Esophagus squamous epithelium (tissue), 4 donors: ENCODE data around the gene RGS7.

Experiments used
- POLR2A ChIP-seq, 4 donors: fragments of 450-650 bp; IDR thresholded peaks; one replicate each; pipeline ENCODE4 v1.6.1; 2017; ENCODE audit warnings: antibody characterized with exemption in 4 of 4, mild to moderate bottlenecking in 4 of 4, moderate library complexity in 3 of 4
- TF ChIP-seq, protein P1 (sequence below), 6 experiments: fragments of 450-650 bp in 4 of 6; fragments of 200-600 bp in 2 of 6; sonication (generic) in 2 of 6; IDR thresholded peaks; one replicate each; pipeline ENCODE4 v1.5.1; 2016 to 2019; ENCODE audit warnings: antibody characterized with exemption in 6 of 6, mild to moderate bottlenecking in 4 of 6, moderate library complexity in 4 of 6

DNA sequence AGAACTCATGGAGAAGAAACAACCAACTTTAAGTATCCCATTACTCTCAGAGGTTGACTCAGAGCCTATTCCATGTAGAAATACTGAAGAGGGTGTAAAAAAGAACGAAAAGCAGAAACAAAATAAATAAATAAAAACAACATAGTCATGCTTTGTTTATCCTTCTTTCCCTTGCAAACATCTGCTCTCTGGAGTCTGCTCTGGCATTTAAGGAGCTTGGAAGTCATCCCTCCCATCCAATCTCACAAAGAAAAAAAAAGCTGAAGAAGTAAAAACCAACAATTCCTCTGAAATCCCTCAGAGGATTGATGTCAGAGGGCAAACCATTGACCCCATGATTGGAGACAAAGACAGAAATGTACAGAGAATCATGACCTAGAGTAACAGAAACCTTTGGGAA, 442.5 kb downstream of the RGS7 start:
- TF ChIP-seq, protein P1, sequence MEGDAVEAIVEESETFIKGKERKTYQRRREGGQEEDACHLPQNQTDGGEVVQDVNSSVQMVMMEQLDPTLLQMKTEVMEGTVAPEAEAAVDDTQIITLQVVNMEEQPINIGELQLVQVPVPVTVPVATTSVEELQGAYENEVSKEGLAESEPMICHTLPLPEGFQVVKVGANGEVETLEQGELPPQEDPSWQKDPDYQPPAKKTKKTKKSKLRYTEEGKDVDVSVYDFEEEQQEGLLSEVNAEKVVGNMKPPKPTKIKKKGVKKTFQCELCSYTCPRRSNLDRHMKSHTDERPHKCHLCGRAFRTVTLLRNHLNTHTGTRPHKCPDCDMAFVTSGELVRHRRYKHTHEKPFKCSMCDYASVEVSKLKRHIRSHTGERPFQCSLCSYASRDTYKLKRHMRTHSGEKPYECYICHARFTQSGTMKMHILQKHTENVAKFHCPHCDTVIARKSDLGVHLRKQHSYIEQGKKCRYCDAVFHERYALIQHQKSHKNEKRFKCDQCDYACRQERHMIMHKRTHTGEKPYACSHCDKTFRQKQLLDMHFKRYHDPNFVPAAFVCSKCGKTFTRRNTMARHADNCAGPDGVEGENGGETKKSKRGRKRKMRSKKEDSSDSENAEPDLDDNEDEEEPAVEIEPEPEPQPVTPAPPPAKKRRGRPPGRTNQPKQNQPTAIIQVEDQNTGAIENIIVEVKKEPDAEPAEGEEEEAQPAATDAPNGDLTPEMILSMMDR (IDR thresholded peaks at IDR 0.05): no peak
- no peak for TF ChIP-seq POLR2A (IDR thresholded peaks at IDR 0.05)
